GM12878 (cell line): ENCODE measurements around the gene SWI5. TPM values are rescaled to one million over a fixed set of nuclear protein-coding genes. Genes with fewer than 3 reads are reported as not detected.
A peak's percentile ranks its signal among the peaks of the same experiment; 100 is the strongest.

ENCODE experiments used
- BCL11A ChIP-seq: IDR thresholded peaks from 2 replicates; pipeline ENCODE4 v1.6.1; 2011; ENCODE audit warnings: low read depth, low read length
- BHLHE40 ChIP-seq, 2 experiments: fragments of 450-650 bp in 1 of 2; IDR thresholded peaks; 2 replicates each; pipeline ENCODE4 v1.6.1; 2011 to 2017; ENCODE audit warnings: low read depth in 2 of 2, borderline replicate concordance in 1 of 2, improper control_type of control experiment in 1 of 2, low read length in 1 of 2, mild to moderate bottlenecking in 1 of 2
- CBX5 ChIP-seq: sonication (generic); IDR thresholded peaks from 2 replicates; pipeline ENCODE4 v1.6.1; 2016; ENCODE audit warnings: low read depth, moderate library complexity, mild to moderate bottlenecking, inconsistent platforms
- CHD1 ChIP-seq: IDR thresholded peaks from 2 replicates; pipeline ENCODE4 v1.6.1; 2012; ENCODE audit warnings: low read depth, low read length, improper control_type of control experiment
- CHD4 ChIP-seq: fragments of 200-600 bp; sonication (generic); IDR thresholded peaks from 2 replicates; pipeline ENCODE4 v1.6.1; 2016; ENCODE audit warnings: mild to moderate bottlenecking
- HDAC2 ChIP-seq: fragments of 200-600 bp; sonication (generic); IDR thresholded peaks from 2 replicates; pipeline ENCODE4 v1.6.1; 2017
- NBN ChIP-seq: fragments of 450-650 bp; IDR thresholded peaks from 2 replicates; pipeline ENCODE4 v1.6.1; 2016
- NFXL1 ChIP-seq: fragments of 450-650 bp; IDR thresholded peaks from 2 replicates; pipeline ENCODE4 v1.6.1; 2017; ENCODE audit warnings: antibody characterized with exemption, mild to moderate bottlenecking, borderline replicate concordance
- NR2C1 ChIP-seq: fragments of 450-650 bp; IDR thresholded peaks from 2 replicates; pipeline ENCODE4 v1.6.1; 2017; ENCODE audit warnings: antibody characterized with exemption, mild to moderate bottlenecking, moderate library complexity
- PBX3 ChIP-seq: IDR thresholded peaks from 2 replicates; pipeline ENCODE4 v1.6.1; 2011; ENCODE audit warnings: mild to moderate bottlenecking, low read depth, low read length, moderate library complexity; ENCODE audit not compliant: insufficient replicate concordance
- POLR2A ChIP-seq: IDR thresholded peaks from 2 replicates; pipeline ENCODE4 v1.6.1; 2011; ENCODE audit warnings: low read depth, mild to moderate bottlenecking, low read length
- POLR2AphosphoS5 ChIP-seq: IDR thresholded peaks from 2 replicates; pipeline ENCODE4 v1.6.1; 2011; ENCODE audit warnings: mild to moderate bottlenecking, low read length, inconsistent platforms
- RAD21 ChIP-seq: IDR thresholded peaks from 2 replicates; pipeline ENCODE4 v1.6.1; 2011; ENCODE audit warnings: mild to moderate bottlenecking, low read depth, low read length, moderate library complexity; ENCODE audit not compliant: insufficient read depth
- RB1 ChIP-seq: fragments of 450-650 bp; formaldehyde crosslinking; IDR thresholded peaks from 2 replicates; pipeline ENCODE4 v1.6.1; 2017; ENCODE audit warnings: mild to moderate bottlenecking, borderline replicate concordance
- SIN3A ChIP-seq: IDR thresholded peaks from 2 replicates; pipeline ENCODE4 v1.6.1; 2012; ENCODE audit warnings: low read depth, low read length, improper control_type of control experiment
- SKIL ChIP-seq: fragments of 450-650 bp; IDR thresholded peaks from 2 replicates; pipeline ENCODE4 v1.6.1; 2017; ENCODE audit warnings: mild to moderate bottlenecking, low read depth, inconsistent platforms; ENCODE audit not compliant: poor library complexity, severe bottlenecking
- SMC3 ChIP-seq: IDR thresholded peaks from 2 replicates; pipeline ENCODE4 v1.6.1; 2011; ENCODE audit warnings: low read length, improper control_type of control experiment, borderline replicate concordance
- SRF ChIP-seq, 2 experiments: IDR thresholded peaks; 2 replicates each; pipeline ENCODE4 v1.6.1; 2011; ENCODE audit warnings: low read depth in 2 of 2, low read length in 2 of 2, mild to moderate bottlenecking in 1 of 2, moderate library complexity in 1 of 2
- TCF12 ChIP-seq: IDR thresholded peaks from 2 replicates; pipeline ENCODE4 v1.6.1; 2011; ENCODE audit warnings: low read depth, mild to moderate bottlenecking, low read length
- TCF7 ChIP-seq: IDR thresholded peaks from 2 replicates; pipeline ENCODE4 v1.6.1; 2014; ENCODE audit warnings: antibody characterized with exemption, borderline replicate concordance
- ZNF384 ChIP-seq: IDR thresholded peaks from 2 replicates; pipeline ENCODE4 v1.6.1; 2012; ENCODE audit warnings: low read depth, mild to moderate bottlenecking, low read length, improper control_type of control experiment, borderline replicate concordance
- ZZZ3 ChIP-seq: IDR thresholded peaks from 2 replicates; pipeline ENCODE4 v1.6.1; 2011; ENCODE audit warnings: low read depth; ENCODE audit not compliant: control insufficient read depth, insufficient read length
- polyA plus RNA-seq, 11 experiments: library from polyadenylated mRNA; depleted of rRNA in 4 of 11; unstranded in 6 of 11; stranded (reverse) in 5 of 11; fragments of >200 nt; fragmentation: Nextera tagmentation in 4 of 11; fragmentation: Illumina TruSeq in 1 of 11; extraction: Ambion mirVana in 4 of 11; extraction: Trizol in 1 of 11; gene quantifications; 1 replicate in 1 of 11; 2 replicates in 10 of 11; pipeline versions ENCODE4 v1.2.1 to v1.2.3, GENCODE V29; 2011 to 2016; ENCODE audit warnings: inconsistent platforms in 2 of 11, missing spikeins in 2 of 11, low read depth in 1 of 11
- total RNA-seq, 4 experiments: library from RNA; depleted of rRNA in 3 of 4; stranded (reverse); fragments of >200 nt in 3 of 4; fragmentation: Illumina TruSeq in 1 of 4; extraction: Trizol in 1 of 4; gene quantifications; 2 replicates each; pipeline versions ENCODE4 v1.2.1 to v1.2.3, GENCODE V29; 2013 to 2021
- TF ChIP-seq, protein P1 (sequence below): fragments of 450-650 bp; IDR thresholded peaks from 2 replicates; pipeline ENCODE4 v1.6.1; 2016; ENCODE audit warnings: mild to moderate bottlenecking
- TF ChIP-seq, protein P2 (sequence below): IDR thresholded peaks from 2 replicates; pipeline ENCODE4 v1.6.1; 2011; ENCODE audit warnings: low read depth, low read length, improper control_type of control experiment, borderline replicate concordance
- TF ChIP-seq, protein P3 (sequence below): IDR thresholded peaks from 2 replicates; pipeline ENCODE4 v1.6.1; 2012; ENCODE audit warnings: low read depth, low read length, improper control_type of control experiment

SWI5 gene
- total and polyA plus RNA-seq, 10 of the 15 experiments (the other 5 are each of a cell fraction or from before 2014, with no cell fraction given), result 13.3 to 36.2 (median 18.1) TPM

GRCh38 chr9:128275198-128276007 is 673 bp upstream of the SWI5 start, which contains the start of gene GOLGA2 (continued):
- TF ChIP-seq, protein P1, sequence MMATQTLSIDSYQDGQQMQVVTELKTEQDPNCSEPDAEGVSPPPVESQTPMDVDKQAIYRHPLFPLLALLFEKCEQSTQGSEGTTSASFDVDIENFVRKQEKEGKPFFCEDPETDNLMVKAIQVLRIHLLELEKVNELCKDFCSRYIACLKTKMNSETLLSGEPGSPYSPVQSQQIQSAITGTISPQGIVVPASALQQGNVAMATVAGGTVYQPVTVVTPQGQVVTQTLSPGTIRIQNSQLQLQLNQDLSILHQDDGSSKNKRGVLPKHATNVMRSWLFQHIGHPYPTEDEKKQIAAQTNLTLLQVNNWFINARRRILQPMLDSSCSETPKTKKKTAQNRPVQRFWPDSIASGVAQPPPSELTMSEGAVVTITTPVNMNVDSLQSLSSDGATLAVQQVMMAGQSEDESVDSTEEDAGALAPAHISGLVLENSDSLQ, result no peak
- TF ChIP-seq, protein P2, sequence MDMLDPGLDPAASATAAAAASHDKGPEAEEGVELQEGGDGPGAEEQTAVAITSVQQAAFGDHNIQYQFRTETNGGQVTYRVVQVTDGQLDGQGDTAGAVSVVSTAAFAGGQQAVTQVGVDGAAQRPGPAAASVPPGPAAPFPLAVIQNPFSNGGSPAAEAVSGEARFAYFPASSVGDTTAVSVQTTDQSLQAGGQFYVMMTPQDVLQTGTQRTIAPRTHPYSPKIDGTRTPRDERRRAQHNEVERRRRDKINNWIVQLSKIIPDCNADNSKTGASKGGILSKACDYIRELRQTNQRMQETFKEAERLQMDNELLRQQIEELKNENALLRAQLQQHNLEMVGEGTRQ, result no peak
- TF ChIP-seq ZNF384 (no peak), TCF7 (no peak), SRF (IDR thresholded peaks at IDR 0.05; ENCODE audit: low read depth in 2 of 2, low read length in 2 of 2) (no peak), BHLHE40 (IDR thresholded peaks at IDR 0.05; ENCODE audit: borderline replicate concordance in 1 of 2, low read depth in 2 of 2, low read length in 1 of 2) (peak in 1 of 2 experiments; percentile 22; a peak in 1 of 4 replicates), SMC3 (no peak), HDAC2 (no peak), PBX3 (no peak), CHD4 (no peak), ZZZ3 (no peak), NR2C1 (no peak), POLR2AphosphoS5 (no peak), RB1 (no peak), CBX5 (no peak), TCF12 (peak; percentile 42; the same call in 1 of the 2 replicates), RAD21 (no peak), NBN (peak; percentile 60; the same call in 1 of the 2 replicates), SKIL (no peak), SIN3A (no peak), CHD1 (0 out of 2 replicates have a peak, but pooled peaks have one; percentile 55), POLR2A (0 out of 2 replicates have a peak, but pooled peaks have one; percentile 8), NFXL1 (no peak), BCL11A (no peak)
- TF ChIP-seq, protein P3, sequence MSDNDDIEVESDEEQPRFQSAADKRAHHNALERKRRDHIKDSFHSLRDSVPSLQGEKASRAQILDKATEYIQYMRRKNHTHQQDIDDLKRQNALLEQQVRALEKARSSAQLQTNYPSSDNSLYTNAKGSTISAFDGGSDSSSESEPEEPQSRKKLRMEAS, result no peak
